MCF 10A (cell line): Measurements from ENCODE around the gene REXO1. TPM values are rescaled to one million over a fixed set of nuclear protein-coding genes. Genes with fewer than 3 reads are reported as not detected.

Experiments used
- BruUV-seq: library from RNA; stranded (reverse); fragments of 400-500 nt; replicated peaks from 2 replicates; lab custom pipeline; 2021; lab: Mats Ljungman, UMichigan
- CTCF ChIA-PET: fragments of 300-600 bp; sonication (Branson Sonifier 250); formaldehyde crosslinking; extraction: SDS; loops from one replicate; lab custom pipeline; 2021; ENCODE audit warnings: antibody characterized with exemption, inconsistent platforms; lab: Yijun Ruan, JAX
- POLR2A ChIA-PET: fragments of 300-600, 350-650 bp; sonication (Branson Sonifier 250); formaldehyde crosslinking; extraction: SDS; loops from one replicate; lab custom pipeline; 2020; ENCODE audit warnings: antibody characterized with exemption, inconsistent platforms; lab: Yijun Ruan, JAX
- DNase-seq: peaks from one replicate; pipeline ENCODE4 v3.0.0-alpha.2; 2018; ENCODE audit not compliant: unreplicated experiment
- H3K27ac Mint-ChIP-seq: one replicate; pipeline ENCODE4 v1.8.0; 2022; ENCODE audit warnings: mild to moderate bottlenecking, low read depth, mixed read lengths; ENCODE audit not compliant: unreplicated experiment
- H3K27me3 Mint-ChIP-seq: one replicate; pipeline ENCODE4 v1.8.0; 2022; ENCODE audit warnings: mixed read lengths; ENCODE audit not compliant: insufficient read depth, unreplicated experiment
- H3K36me3 Mint-ChIP-seq: one replicate; pipeline ENCODE4 v1.8.0; 2022; ENCODE audit warnings: mild to moderate bottlenecking, moderate library complexity, mixed read lengths; ENCODE audit not compliant: insufficient read depth, unreplicated experiment
- H3K4me1 Mint-ChIP-seq: one replicate; pipeline ENCODE4 v1.8.0; 2022; ENCODE audit warnings: mixed read lengths; ENCODE audit not compliant: insufficient read depth, unreplicated experiment
- H3K4me3 Mint-ChIP-seq: one replicate; pipeline ENCODE4 v1.8.0; 2022; ENCODE audit warnings: mild to moderate bottlenecking, moderate library complexity, mixed read lengths; ENCODE audit not compliant: unreplicated experiment
- H3K9me3 Mint-ChIP-seq: one replicate; pipeline ENCODE4 v1.8.0; 2022; ENCODE audit warnings: mixed read lengths; ENCODE audit not compliant: unreplicated experiment
- CTCF ChIP-seq: fragments of 200-600 bp; IDR thresholded peaks from one replicate; pipeline ENCODE4 v1.8.0; 2022; ENCODE audit warnings: antibody characterized with exemption, mild to moderate bottlenecking; ENCODE audit not compliant: unreplicated experiment
- intact Hi-C: fragments of 100-400 bp; cut with micrococcal nuclease; formaldehyde crosslinking; loops from 2 replicates; pipeline ENCODE4 v1.14.1; 2022
- total RNA-seq: library from RNA; stranded (reverse); gene quantifications from 2 replicates; pipeline ENCODE4 v1.2.3, GENCODE V29; 2022

Gene REXO1
- total RNA-seq, 1 experiment from 2014 or later, result 36.4 TPM

DNA sequence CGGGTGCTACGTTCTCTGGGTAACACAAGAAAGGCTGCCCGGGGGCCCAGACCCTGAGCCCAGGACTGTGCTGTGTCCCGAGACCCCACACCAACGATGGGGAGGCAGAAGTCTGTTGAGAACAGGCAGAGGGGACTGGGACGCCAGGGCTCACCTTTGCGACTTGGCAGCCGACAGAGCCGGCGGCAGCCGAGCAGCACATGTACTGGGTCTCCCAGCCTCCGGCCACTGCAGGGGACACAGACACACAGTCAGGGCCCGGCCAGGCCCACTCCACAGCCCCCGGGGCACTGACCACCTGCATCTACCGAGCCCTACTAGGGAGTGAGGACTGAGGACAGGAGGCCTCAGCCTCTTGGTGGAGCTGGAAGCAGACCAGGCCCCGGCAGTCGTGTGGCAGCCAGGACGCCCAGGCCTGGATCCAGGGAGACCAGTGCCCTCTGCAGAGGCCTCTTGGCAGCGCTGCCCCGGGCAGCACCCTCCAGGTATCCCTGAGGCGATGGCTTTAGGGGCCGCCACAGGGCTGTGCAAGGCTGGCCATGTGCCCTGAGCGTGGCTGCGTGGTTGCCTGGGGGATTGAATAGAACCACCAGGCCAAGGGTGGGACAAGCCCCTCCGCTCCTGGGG lies 30.6 kb downstream of the REXO1 start:
- peaks cover 41% of the 10 kb centered on the region for H3K36me3 Mint-ChIP-seq
- no peak overlapping the region for H3K4me3 Mint-ChIP-seq
- no TSS peak for BruUV-seq
- DNase-seq, result no peak
- no peaks in the 10 kb centered on the region for H3K27me3 Mint-ChIP-seq
- ChIA-PET POLR2A (no interaction called here), CTCF (interaction anchor here (2.1 kb wide), 1 partner anchor 8 kb away, joined by 11 read pairs; no protein-coding TSS in a partner anchor)
- intact Hi-C loops, result no loop called here
- H3K4me1 Mint-ChIP-seq, result peaks cover 6% of the 10 kb centered on the region
- H3K9me3 Mint-ChIP-seq, result no peaks in the 10 kb centered on the region
- no peak overlapping the region for H3K27ac Mint-ChIP-seq
- no peak for TF ChIP-seq CTCF

GRCh38 chr19:1816530-1817298 lies 31.6 kb downstream of the REXO1 start:
- no peak for DNase-seq
- no TSS peak for BruUV-seq
- peaks cover 12% of the 10 kb centered on the region for H3K4me1 Mint-ChIP-seq
- H3K27me3 Mint-ChIP-seq, result no peaks in the 10 kb centered on the region
- POLR2A ChIA-PET, result no interaction called here
- H3K9me3 Mint-ChIP-seq, result no peaks in the 10 kb centered on the region
- intact Hi-C loops, result no loop called here
- no peak for TF ChIP-seq CTCF
- H3K4me3 Mint-ChIP-seq, result no peak overlapping the region
- H3K27ac Mint-ChIP-seq, result no peak overlapping the region
- peaks cover 41% of the 10 kb centered on the region for H3K36me3 Mint-ChIP-seq
- CTCF ChIA-PET, result interaction anchor here (2.1 kb wide), 1 partner anchor 9 kb away, joined by 11 read pairs; no protein-coding TSS in a partner anchor

- no peak for DNase-seq
- Mint-ChIP-seq H3K4me3 (no peak overlapping the region), H3K36me3 (peaks cover 35% of the 10 kb centered on the region), H3K27me3 (no peaks in the 10 kb centered on the region), H3K27ac (no peak overlapping the region), H3K9me3 (no peaks in the 10 kb centered on the region), H3K4me1 (peaks cover 16% of the 10 kb centered on the region)
- POLR2A ChIA-PET, result interaction anchor here (0.6 kb wide), 1 partner anchor 31 kb away, joined by 3 read pairs; no protein-coding TSS in a partner anchor
- BruUV-seq, result TSS peak; percentile 19
- CTCF ChIA-PET, result interaction anchor here (2.1 kb wide), 2 partner anchors 10 to 144 kb away, joined by 8 to 11 read pairs; no protein-coding TSS in a partner anchor
- intact Hi-C loops, result no loop called here
- TF ChIP-seq CTCF, result no peak
These were observed 32.4 kb downstream of the REXO1 start for GRCh38 chr19:1815605-1816529.
